ENCODE measurements around the gene NKTR. TPM values are rescaled to one million over a fixed set of nuclear protein-coding genes. Genes with fewer than 3 reads are reported as not detected.
A peak's percentile ranks its signal among the peaks of the same experiment; 100 is the strongest.

The NKTR gene
- total and polyA plus RNA-seq, 9 donors, result 26.2 to 114 (median 79.8) TPM

DNA sequence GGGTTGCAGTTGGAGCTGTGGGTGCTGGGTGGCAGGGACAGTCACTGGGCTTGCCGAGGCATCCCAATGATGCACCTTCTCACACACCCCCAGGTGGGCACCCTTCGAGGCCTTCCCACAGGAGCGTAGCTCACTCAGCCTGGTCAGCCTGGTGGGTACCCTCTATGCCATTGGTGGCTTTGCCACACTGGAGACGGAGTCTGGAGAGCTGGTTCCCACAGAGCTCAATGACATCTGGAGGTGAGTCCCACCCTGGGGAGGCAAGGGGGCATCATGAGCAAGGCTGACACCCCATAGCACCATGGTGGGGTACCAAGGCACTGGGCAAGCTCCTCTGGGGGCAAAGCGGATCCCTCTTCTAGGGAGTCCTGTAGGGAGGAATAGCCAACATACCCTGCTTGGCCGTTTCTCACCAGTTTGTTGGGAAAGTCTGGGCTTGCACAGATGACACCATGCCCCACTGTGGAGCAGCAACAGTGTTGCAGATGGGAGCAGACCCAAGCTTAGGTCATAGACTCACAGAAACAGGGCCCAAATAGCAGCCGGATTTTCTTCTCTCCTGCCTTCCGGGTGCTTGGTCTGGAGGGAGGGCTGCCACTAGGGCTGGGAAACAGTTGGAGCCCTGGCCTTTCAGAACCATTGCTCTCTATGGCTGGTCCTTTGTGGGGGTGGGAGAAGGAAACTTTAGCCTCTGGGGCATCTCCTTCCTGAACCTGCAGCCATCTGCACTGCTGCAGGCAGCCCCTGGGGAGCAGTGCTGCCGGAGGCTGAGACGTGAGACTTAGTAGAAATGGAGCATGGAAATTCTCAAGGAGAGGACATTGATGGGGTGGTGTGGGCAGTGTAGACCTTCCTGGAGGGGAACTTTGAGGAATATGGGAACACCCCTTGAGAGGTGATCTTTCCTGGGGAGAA, 90.5 kb downstream of the NKTR start:
- Histone ChIP-seq H3K27me3 (no peaks in the 10 kb centered on the region), H3K9me3 (no peaks in the 10 kb centered on the region), H3K4me3 (no peak overlapping the region), H3K27ac (no peak overlapping the region), H3K36me3 (no peaks in the 10 kb centered on the region), H3K4me1 (ENCODE audit: insufficient read depth) (no peaks in the 10 kb centered on the region)
- TF ChIP-seq, protein P1, sequence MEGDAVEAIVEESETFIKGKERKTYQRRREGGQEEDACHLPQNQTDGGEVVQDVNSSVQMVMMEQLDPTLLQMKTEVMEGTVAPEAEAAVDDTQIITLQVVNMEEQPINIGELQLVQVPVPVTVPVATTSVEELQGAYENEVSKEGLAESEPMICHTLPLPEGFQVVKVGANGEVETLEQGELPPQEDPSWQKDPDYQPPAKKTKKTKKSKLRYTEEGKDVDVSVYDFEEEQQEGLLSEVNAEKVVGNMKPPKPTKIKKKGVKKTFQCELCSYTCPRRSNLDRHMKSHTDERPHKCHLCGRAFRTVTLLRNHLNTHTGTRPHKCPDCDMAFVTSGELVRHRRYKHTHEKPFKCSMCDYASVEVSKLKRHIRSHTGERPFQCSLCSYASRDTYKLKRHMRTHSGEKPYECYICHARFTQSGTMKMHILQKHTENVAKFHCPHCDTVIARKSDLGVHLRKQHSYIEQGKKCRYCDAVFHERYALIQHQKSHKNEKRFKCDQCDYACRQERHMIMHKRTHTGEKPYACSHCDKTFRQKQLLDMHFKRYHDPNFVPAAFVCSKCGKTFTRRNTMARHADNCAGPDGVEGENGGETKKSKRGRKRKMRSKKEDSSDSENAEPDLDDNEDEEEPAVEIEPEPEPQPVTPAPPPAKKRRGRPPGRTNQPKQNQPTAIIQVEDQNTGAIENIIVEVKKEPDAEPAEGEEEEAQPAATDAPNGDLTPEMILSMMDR (IDR thresholded peaks at IDR 0.05), result no peak
- TF ChIP-seq POLR2A (IDR thresholded peaks at IDR 0.05) (no peak), EP300 (IDR thresholded peaks at IDR 0.05) (no peak)
- intact Hi-C loops (cut with DNase I), result no loop called here
- peak in 2 of 5 donors; percentile 0 to 2 for DNase-seq
- 70 to 76% (median 75%) methylated on average over 10 of the region's 10 CpGs for WGBS, 3 donors

DNA sequence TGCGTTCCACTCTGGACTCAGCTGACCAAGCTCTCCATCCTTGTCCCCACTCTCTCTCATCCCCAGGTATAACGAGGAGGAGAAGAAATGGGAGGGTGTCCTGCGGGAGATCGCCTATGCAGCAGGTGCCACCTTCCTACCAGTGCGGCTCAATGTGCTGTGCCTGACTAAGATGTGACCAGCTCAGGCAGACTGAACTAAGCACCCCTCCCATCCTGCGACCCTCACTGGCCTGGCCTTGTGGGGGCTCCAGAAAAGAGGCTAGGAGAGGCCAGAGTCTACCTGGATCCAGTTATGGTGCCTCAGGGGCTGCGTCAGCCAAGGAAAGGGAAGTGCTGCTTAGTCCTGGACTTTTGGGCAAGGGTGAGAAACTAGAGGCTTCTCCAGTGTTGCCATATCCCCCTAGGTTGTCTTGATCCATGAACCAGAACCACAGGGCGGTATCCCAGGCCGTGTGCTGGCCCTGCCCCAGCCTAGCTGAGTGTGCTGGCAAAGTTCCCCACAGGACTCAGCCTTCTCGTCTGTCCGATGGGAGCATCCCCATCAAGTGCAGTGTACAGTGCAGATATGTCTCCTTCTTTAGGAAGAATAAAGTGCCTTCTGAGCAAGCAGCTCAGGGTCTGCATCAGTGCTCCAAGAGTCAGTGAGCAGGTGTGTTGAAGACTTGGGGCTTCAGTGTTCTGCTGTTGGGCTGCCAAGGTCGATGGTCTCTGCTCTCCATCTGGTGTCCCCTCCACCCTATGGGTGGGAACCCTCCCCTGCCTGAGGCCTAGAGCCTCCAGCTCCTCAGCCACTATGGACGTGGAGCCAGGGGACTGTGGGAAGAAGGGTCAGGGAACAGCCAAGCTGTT, 91.6 kb downstream of the NKTR start:
- Histone ChIP-seq H3K9me3 (no peaks in the 10 kb centered on the region), H3K4me1 (ENCODE audit: insufficient read depth) (no peaks in the 10 kb centered on the region), H3K4me3 (no peak overlapping the region), H3K27ac (no peak overlapping the region), H3K36me3 (no peaks in the 10 kb centered on the region), H3K27me3 (no peaks in the 10 kb centered on the region)
- intact Hi-C loops (cut with DNase I), result no loop called here
- peak in 2 of 5 donors; percentile 3 to 6 for DNase-seq
- WGBS, 3 donors, result 74 to 75% (median 75%) methylated on average over 13 of the region's 13 CpGs
- TF ChIP-seq EP300 (IDR thresholded peaks at IDR 0.05) (no peak), POLR2A (IDR thresholded peaks at IDR 0.05) (no peak)
- TF ChIP-seq, protein P1 (IDR thresholded peaks at IDR 0.05), result no peak

DNA sequence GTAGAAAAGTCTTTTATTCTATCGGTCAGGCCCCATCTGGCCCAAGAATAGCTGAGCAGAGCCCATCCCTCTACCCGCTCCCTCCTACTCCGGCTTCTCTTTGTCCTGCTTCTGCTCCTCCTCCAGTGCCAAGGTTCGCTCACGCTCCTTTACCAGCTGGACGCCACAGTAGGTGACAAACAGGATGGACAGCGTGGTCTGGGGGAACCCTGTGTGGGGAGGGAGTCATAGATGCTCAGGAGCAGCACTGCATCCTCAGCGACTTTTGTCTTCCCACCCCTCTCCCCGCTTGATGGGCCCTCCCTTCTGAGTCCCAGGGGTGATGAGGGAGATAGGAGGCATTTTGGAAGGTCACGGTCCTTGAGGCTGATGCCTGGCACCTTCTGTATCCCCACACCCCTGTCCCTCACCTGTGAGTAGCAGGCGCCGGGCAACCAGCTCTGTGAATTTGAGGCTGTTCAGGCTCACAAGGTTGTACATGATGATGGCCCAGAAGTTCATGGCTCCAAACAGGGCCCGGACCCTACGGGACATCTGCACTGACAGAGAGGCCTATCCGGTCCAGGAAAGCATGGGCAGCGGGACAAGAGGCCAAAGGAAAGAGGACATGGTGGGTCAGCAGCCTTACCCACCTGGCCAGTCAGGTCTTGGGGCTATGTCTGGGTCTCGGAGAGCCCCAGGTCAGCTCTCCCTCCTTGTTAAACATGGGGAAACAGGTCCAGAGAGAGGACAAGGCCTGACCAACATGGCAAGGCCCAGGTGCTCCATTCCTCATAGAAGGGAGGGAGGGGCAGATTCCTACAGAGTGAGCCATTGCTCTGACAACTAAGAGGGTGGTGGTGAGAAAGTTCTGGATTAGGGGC, 92.4 kb downstream of the NKTR start:
- TF ChIP-seq POLR2A (IDR thresholded peaks at IDR 0.05) (no peak), EP300 (IDR thresholded peaks at IDR 0.05) (no peak)
- TF ChIP-seq, protein P1 (IDR thresholded peaks at IDR 0.05), result no peak
- DNase-seq, result peak in 2 of 5 donors; percentile 5 to 9
- Histone ChIP-seq H3K27me3 (no peaks in the 10 kb centered on the region), H3K27ac (no peak overlapping the region), H3K4me3 (no peak overlapping the region), H3K36me3 (no peaks in the 10 kb centered on the region), H3K9me3 (no peaks in the 10 kb centered on the region), H3K4me1 (ENCODE audit: insufficient read depth) (no peaks in the 10 kb centered on the region)
- intact Hi-C loops (cut with DNase I), result no loop called here
- WGBS, 3 donors, result 85 to 87% (median 87%) methylated on average over 17 of the region's 17 CpGs

DNA sequence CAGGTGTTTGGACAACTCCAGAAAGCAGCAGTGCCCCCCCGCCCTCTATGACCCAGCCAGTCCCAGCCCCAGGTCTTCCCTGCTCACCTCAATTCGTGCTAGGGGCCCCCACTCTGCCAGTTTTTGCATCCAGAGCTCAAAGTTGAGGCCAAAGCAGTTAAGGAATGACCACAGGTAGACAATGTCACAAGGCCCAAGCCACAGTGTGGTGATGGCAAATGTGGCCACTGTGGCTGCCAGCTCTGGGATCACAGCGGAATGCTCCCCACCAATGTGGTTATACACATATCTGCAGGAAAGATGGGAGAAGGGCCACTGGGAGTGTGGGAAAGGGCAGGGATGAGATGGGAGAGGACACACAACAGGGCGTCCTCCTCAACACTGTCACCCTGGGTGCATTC, 93.0 kb downstream of the NKTR start:
- 78 to 84% (median 82%) methylated on average over 4 of the region's 4 CpGs for WGBS, 3 donors

More for the DNA sequence above, 93.0 kb downstream of the NKTR start:
- no peaks in the 10 kb centered on the region for H3K27me3 ChIP-seq
- DNase-seq, result peak in 2 of 5 donors; percentile 3
- intact Hi-C loops (cut with DNase I), result no loop called here
- no peak overlapping the region for H3K4me3 ChIP-seq
- no peaks in the 10 kb centered on the region for H3K36me3 ChIP-seq
- H3K27ac ChIP-seq, result no peak overlapping the region
- TF ChIP-seq, protein P1 (IDR thresholded peaks at IDR 0.05), result no peak
- no peaks in the 10 kb centered on the region for H3K4me1 ChIP-seq (ENCODE audit: insufficient read depth)
- H3K9me3 ChIP-seq, result no peaks in the 10 kb centered on the region
